SU-DHL-6 (cell line): Measurements from ENCODE around the gene P3H4.

ENCODE experiments used
- EZH2phosphoT487 ChIP-seq: fragments of 200-600 bp; sonication (generic), shearing (Covaris generic); conservative IDR thresholded peaks from 2 replicates; pipeline ENCODE4 v1.6.1; 2018; ENCODE audit warnings: mild to moderate bottlenecking, antibody characterized with exemption, low read length, moderate library complexity, mixed read lengths
- TF ChIP-seq, protein P1 (sequence below): fragments of 200-600 bp; sonication (generic); IDR thresholded peaks from one replicate; pipeline ENCODE4 v1.5.1; 2017; ENCODE audit warnings: antibody characterized with exemption, mild to moderate bottlenecking, low read length, moderate library complexity; ENCODE audit not compliant: insufficient read depth, poor library complexity, severe bottlenecking

- TF ChIP-seq, protein P1, sequence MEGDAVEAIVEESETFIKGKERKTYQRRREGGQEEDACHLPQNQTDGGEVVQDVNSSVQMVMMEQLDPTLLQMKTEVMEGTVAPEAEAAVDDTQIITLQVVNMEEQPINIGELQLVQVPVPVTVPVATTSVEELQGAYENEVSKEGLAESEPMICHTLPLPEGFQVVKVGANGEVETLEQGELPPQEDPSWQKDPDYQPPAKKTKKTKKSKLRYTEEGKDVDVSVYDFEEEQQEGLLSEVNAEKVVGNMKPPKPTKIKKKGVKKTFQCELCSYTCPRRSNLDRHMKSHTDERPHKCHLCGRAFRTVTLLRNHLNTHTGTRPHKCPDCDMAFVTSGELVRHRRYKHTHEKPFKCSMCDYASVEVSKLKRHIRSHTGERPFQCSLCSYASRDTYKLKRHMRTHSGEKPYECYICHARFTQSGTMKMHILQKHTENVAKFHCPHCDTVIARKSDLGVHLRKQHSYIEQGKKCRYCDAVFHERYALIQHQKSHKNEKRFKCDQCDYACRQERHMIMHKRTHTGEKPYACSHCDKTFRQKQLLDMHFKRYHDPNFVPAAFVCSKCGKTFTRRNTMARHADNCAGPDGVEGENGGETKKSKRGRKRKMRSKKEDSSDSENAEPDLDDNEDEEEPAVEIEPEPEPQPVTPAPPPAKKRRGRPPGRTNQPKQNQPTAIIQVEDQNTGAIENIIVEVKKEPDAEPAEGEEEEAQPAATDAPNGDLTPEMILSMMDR, result no peak
- no peak for TF ChIP-seq EZH2phosphoT487
Observed at GRCh38 chr17:41797377-41797776, 14.4 kb downstream of the P3H4 start.
